Hematopoietic multipotent progenitor cell (in vitro differentiated cells): ENCODE measurements around the gene PARVB. TPM values are rescaled to one million over a fixed set of nuclear protein-coding genes. Genes with fewer than 3 reads are reported as not detected.
A peak's percentile ranks its signal among the peaks of the same experiment; 100 is the strongest.

Source experiments
- DNase-seq, 3 donors: peaks; one replicate each; pipeline ENCODE4 v3.0.0-alpha.2; 2011 to 2015; ENCODE audit warnings: low read depth in 2 of 3, low spot score in 2 of 3
- total RNA-seq: library from RNA; depleted of rRNA; stranded (reverse); fragments of >200 nt; gene quantifications from one replicate; pipeline ENCODE4 v1.2.3, GENCODE V29; 2012

Gene PARVB
- total RNA-seq, 1 donor: 52.8 TPM

DNA sequence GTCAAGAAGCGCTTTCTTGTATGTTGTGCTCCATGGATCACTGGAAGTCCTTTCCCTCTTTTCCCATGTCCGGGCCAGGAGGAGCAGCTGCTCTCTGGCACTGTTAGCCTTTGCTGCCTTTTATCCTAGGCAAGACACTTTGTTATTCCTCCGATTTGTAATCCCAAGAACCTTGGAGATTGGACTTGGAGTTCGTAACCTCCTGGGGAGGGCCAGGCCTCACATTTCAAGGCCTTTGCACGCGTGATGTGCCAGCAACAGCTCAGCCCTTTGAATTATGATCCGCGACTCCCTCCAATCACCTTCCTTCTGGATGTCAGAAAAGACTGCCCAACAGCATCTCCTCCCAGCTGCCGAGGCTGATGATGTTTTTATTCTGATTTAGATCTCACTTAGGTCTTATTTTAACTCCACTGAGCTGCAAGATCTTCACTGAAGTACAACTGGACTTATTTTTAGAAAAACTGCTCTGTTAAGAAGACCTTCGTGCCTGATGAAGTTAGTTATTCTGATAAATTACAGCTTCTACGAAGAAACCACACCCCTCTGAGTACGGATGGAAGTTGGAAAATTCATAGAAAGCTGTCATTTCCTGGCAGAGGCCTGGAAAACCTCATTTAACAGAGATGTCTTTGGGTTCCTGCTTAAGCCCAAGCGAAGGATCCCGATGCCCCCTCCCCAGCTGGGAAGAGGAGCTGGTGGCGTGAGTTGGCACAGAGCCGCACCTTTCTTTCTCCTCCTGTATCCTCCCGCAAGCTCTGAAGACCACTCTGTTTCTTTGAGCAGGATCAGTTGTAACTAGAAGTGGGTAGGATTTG lies 62.4 kb downstream of the PARVB start:
- no peak for DNase-seq

DNA sequence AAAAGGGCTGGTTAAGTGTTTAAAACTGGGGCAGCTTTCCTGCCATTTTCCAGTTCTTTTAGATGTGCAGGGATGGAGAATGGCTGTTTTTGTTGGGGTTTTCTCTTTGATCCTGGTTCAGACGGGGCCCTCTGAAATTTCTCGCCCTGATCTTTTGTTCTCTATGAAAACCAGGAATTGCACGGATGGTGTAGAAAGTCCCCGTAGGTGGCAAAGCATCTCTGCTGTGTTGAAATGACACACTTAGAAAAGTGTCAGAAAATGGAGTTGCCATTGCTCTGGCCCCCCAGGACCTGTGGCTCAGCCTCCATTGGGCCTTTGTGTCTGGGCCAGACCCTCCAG lies 63.0 kb downstream of the PARVB start:
- no peak for DNase-seq

DNA sequence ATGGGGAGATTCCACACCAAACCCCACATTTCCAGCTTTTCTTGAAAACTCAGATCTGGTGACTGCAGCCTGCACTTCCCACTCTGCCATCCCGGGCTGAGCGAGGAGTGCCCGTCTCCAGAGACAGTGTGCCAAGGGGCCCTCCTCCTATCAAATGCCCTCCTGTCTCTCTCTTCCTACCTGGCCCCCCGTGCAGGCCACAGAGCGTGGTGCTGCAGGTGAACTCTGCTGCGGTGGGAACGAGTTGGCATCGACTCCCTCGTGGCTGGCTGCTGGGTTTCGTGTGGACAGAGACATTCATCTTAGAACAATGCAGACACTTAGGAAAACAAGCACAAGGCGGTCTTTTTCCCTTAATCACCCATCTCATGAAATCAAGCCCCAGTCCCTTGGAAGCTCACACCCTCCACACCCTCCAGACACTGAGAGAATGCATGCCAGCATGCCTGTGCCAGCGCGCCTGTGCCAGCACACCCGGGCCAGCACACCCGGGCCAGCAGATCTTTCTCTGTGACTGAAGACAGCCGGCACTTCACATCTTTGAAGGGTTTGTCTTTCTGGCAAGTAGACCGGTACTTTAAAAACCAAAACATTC lies 65.0 kb downstream of the PARVB start:
- no peak for DNase-seq

DNA sequence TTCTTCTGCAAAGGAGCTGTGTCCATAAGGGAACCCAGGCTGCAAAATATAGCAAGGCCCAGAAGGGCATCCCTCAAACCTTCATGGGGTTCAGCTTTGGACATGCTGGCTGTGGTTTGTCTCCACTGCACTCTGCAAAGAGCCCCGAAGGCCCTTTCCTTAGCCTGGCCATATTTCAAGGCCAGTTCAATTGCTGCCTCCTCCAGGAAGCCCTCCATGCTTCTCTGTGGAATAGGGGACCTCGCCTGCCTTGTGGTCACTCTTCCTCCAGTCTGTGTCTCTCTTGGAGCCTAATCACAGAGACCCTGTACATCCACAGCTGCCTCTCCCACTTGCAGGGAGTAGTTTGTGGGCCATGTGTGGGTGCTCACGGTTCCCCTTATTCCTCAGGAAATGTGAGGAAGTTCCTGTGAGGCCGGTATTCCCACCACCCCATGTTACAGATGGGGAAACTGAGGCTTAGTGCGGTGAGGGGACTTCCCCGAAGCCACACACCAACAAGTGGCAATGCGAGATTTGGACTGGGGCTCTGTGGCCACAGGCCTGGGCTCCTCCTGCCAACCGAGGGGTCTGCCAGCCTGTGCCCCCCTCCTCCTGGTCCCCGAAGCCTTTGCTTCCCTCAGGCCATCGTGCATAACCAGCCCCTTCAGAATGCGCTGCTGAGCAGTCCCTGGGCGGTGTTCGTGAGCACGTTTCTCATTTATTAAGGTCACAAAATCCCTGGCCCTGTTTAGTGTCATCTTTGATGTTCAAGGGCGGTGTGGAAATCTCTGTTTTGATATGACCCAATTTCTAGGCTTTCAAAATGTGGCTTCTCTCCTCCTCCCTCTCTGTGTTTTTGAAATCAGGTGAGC lies 65.8 kb downstream of the PARVB start:
- no peak for DNase-seq

DNA sequence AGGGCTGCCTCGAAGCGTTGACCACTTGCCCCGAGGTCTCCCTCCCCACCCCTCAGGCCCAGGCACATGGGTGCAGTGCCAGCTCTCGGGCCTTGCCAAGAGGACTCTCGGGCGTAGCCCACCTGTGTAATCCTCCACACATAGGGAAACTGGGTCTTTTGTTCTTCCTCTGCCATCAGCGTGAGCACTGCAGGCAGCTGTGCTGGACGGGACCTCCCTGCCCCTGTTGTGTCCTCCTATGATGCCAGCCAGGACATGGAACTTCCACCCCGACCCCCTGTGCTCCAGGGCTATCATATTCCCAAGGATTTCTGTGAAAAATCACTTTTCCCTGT lies 66.4 kb downstream of the PARVB start:
- DNase-seq: no peak

DNA sequence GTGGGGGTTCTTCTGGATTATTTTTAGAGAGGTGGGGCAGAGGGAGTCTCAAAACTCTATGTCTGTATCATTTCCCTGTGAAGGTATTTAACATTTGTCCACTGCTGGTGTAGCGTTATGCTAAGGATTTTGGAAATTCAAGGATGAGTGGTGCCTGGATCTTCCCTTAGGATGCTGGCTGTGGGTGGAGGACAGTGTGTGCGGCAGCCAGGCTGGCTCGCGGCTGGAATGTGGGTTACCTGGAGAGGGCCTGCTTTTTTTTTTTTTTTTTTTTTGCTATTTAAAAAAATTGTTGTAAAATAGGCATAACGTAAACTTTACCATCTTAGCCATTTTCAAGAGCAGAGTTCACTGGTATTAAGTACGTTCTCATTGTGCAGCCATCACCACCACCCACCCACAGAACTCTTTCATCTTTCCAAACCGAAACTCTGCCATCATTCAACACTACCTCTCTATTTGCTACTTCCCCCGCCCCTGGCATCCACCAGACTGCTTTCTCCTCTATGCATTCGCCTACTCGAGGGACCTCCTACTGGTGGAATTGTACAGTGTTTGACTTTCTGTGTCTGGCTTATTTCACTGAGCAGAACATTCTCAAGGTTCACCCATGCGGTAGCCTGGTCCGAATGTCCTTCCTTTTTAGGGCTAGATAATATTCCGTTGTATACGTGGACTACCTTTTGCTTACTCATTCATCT lies 67.1 kb downstream of the PARVB start:
- peak in 1 of 3 donors; percentile 57 for DNase-seq

DNA sequence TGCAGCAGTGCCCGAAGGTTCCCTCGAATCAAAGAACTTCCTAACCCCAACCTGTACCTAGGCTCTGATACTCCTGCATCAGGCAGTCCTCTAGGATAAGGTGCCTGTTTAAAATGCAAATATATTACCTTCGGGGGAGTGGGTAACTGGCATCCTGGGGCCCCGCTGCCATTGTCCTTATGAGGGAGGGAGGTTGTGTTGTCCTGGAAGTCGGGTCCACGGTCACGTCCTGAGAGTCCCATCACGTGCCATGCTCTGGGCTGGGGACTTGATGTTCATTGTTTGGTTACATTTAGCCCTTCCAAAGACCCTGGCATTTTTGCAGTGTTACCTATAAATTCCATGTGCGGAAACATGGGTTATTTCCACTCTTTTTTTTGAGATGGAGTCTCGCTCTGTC lies 67.6 kb downstream of the PARVB start:
- DNase-seq: no peak

DNA sequence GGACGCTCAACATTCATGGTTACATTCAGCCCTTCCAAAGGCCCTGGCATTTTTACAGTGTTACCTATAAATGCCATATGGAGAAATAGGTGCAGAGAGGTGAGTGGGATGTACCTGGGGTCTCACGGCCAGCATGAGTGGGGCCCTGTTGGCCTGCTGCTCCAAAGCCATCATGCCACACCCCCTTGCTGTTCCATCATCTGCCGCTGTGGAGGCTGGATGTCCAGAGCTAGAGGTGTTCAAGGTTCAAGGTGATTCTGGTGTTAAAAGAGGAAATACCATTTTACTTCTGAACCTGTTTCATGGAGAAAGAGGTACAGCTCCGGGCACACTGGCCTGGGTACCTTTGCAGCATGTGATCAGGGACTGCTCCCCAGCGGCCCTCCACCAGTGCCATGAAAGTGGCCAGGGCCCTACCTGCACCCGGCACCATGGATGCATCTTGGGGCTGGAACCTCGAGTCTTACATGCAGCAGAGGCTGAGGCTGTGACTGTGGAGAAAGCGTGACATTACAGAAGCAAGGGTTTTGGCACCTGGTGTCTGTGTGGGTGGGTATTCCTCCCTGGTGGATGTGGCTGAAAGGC lies 68.6 kb downstream of the PARVB start:
- DNase-seq: no peak

DNA sequence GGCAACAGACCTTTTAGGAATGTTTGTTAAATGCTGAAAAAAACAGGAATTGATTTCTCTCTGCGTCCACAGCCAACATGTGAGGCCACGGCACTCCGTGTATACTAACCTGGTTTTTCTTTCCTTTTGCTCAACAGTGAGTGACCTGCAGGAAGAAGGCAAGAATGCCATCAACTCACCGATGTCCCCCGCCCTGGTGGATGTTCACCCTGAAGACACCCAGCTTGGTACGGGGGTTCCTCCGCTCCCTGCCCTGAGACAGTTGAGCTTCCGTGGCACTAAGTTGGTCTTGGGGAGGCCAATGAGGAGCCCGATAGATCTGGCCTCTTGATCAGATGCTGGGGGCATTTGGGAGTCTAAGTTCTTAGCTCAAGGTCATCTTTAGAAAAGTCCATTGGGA lies 69.7 kb downstream of the PARVB start:
- DNase-seq: no peak

DNA sequence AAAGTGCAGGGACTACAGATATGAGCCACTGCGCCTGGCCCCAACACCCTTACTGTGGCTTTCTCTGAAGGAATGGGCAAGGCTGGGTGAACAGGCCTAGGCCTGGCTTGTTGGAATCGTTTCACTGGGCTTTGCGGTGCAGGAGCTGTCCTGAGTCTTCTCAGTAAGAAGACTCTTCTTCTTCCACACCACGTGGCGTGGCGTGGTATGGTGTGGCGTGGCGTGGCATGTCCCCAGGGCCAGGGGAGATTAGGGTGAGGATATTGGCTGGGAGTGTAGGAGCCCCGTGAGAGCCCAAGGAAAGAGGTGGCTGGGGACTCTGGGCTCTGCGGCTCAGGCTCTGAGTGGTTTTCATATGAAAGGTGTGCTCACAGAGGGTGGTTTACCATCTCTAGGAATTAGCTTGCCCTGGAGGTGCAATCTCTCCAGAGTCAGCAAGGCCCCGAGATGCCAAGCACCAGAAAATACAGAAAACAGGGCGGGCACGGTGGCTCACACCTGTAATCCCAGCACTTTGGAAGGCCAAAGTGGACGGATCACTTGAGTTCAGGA lies 70.7 kb downstream of the PARVB start:
- no peak for DNase-seq

DNA sequence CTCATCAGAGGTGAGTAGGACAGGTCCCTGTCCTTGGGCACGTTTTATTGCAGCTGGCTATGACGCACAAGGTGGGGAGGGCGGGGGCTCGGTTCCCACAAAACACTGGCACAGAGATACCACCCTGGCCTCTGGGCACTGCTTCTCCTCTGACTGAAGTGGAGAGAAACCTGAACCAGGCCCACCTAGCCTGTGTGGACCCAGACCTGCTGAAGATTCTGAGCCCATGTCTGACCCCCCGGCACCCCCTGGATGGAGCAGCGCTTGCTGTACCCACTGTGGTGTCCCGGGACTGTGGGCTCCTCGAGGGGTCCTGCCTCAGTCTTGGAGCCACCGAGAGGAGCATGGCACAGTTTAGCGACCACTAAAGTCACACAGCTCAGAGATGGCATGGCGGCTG lies 72.6 kb downstream of the PARVB start:
- DNase-seq: no peak

DNA sequence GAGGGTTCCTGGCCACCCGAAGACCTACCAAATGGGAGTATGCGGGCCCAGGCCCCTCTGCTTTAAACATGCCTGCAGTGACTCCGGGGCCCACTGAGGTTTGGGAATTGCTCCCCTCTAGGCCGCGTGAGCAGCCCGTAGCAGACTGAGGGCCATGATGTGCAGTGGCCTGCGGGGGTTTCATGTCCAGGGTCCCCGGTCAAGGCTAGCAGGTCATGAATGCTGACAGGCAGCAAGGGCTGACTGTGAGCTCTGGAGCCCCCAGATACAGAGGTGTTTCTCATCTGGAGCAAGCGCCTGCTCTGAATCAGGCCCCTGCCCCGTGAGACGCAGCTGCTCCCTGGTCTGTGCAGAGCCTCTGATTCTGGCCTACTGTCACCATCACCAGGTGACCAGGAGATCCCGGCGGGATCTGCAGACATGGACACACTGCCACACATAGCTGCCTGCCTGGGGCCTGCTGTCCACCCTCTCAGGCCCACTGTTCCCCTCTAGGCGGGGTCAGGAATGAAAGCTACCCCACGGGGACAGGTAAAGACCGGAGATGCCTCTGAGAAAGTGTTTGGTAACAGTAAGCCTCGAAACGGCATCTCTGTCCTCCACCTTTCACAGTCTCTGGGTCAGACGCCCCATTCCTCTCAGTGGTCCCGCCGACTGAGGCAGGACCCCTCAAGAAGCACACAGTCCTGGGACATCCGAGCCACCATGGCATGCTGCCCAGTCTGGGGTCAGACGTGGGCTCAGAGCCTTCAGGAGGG lies 73.3 kb downstream of the PARVB start:
- no peak for DNase-seq

DNA sequence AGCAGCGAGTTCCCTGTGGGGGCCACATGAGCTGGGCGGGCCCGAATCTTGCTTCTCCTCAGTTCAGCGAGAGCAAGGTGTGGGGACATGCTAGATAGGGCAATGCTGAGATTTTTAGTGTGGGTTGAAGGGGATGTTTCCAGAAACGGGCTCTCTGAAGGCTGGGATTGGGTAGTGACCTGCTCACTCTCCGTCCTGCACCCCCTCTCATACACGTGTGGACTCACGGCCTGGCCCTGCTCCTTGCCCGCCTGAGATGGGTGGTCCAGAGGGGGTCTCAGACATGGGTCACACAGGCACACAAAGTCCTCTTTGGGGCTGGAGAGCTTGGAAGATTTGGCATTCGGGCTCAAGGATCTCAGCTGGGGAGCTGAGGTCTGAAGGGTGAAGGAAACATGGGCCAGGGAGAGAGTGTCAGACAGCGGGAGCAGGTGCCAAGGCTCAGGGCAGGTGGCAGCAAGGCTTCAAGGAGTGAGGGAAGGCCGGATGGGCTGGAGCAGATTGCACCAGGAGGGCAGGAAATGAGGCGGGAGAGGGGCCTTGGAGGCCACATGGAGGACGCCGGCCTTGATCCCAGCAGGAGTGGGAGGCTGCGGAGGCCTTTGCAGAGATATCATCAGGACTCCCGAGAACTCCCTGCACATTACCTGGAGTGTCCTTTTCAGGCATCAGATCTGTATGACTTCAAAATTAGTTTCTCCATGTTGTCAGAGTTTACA lies 74.1 kb downstream of the PARVB start:
- no peak for DNase-seq

DNA sequence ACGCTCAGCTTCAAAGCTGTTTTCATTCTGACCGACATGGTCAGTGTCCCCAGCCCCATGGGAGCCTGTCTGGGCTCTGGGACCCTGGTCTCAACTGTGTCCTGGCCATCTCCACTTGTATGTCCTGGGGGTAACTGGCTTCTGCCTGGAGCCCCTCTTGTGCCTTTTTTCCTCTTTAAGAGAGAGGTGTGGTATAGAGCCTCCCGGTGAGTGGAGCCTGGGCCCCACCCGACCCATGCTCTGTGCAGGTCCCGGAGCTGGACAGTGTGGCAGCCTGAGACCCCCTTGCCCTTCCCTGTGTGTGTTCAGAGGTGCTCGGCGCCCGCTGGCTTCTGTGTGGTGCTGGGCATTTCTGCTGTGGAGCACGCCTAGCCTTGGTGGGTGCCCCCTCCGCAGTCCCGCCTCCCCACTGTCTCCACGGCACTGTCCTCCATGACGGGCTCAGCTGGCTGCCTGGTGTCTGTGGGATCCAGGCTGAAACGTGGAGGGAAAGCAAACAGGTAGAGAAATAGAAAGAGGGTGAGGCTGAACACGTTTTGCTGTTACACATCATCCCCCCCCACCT lies 74.9 kb downstream of the PARVB start:
- no peak for DNase-seq

DNA sequence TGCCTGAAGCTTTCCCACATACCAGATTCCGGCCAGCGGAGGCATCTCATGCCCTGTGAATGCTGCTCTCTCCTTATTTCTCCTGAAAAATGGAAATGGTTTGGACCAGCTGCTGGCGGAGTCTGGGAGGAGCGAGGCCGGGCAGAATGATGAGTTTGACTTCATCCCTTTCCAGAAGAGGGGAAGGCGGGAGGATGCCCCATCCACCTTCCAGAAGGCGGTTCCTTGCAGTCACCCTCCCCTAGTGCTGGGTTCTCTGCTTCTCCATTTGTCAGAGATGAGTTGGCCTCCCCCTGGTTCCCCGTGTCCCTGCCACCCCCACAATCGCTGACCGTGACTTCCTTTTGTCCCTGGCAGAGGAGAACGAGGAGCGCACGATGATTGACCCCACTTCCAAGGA lies 75.6 kb downstream of the PARVB start:
- no peak for DNase-seq

DNA sequence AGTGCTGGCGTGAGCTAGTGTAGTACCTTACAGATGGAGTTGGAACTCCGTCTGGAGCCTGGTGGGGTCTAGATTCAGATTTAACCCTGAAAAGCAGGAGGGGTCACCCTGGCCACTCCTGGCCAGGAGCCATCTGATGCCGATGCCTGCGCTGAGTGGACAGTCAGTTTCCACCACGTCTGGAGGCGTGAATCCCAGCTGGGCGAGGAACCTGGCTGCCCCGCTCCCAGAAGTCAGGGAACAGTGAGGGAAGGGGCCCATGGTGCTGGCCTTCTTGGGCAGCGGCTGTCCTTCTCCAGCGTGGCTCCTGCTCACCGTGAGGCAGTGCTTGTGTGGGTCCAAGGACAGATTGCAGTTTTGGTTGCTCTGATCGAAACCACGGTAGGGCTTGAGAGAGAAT lies 76.3 kb downstream of the PARVB start:
- no peak for DNase-seq

DNA sequence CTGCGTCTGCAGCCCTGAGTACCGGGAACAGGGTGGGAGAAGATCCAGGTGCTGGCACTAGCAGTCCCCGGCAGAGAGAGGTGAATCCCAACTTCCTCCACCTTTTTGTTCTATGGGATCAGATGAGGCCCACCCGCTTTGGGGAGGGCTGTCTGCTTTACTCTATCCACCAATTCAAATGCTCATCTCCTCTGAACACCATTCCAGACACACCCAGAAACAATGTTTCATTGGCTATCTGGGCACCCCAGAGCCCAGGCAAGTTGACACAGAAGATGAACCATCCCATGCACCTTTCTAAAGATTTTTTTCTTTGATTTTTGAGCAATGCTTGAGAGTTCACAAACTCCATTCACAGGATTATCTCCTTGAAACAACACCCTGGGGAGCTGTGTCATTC lies 78.0 kb downstream of the PARVB start:
- no peak for DNase-seq

DNA sequence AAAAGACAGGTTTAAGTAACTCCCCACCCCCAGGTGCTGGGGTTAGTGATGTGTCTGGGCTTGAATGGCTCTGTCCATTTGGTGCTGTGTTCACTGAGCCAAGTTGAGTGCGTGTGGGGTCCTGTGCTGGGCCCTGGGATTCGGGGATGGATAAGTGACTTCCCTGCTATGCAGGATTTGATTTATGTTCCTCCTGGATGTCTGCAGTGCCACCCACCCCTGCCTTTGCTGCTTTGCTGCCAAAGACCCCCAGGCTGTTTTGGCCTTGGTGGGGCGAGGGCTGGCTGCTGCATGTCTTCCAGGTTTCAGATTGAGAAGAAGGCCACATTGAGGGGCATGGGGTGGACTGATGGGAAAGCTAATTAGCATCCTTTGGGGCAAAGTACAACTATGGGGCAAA lies 78.8 kb downstream of the PARVB start:
- DNase-seq: no peak
